ENCODE measurements around the gene PLVAP. TPM values are rescaled to one million over a fixed set of nuclear protein-coding genes. Genes with fewer than 3 reads are reported as not detected.

PLVAP gene
- total and polyA plus RNA-seq, 2 donors, result 23.6 to 289 TPM

DNA sequence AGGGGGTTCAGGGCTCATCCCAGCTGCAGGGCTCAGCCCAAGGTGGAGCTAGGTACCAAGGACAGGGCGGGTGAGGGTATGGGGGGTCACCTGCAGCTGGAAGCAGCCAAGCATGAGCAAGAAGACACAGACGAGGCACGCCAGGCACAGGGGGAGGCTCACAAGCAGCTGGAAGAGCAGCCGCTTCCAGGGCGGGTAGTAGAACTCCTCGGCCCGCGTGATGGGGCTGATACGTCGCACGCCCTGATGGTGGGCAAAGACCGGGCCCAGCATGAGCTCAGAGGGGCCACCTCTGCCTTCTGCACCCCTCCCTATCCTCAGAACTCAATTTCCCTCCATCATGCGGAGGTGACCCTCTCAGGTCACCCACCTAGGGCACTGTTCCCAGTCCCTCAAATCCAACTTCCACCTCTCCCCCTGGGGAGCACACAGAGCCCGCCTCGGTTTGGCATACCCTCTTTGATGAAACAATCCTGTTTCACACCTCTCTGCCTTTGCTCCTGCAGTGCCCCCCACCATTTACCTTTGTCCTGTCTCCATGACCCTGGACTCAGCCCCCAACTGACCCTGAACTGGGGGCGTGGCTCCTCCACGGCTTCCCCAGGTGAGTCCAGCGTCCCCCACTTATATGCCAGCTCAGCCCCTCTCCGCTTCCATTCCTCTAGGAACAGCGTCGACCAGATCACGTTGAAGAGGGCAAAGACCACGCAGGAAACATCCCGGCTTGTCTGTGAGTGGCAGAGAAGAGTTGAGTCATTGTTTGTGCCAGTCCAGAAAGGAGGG is 46.7 kb downstream of the PLVAP start:
- DNase-seq (ENCODE audit: extremely low spot score), result no peak
- Histone ChIP-seq H3K4me1 (ENCODE audit: insufficient read depth) (no peaks in the 10 kb centered on the region), H3K27ac (ENCODE audit: low read depth) (no peak overlapping the region), H3K36me3 (ENCODE audit: insufficient read depth) (no peaks in the 10 kb centered on the region), H3K4me3 (ENCODE audit: low read depth, low read length) (no peak overlapping the region)
- WGBS, result 96% methylated on average over 24 of the region's 24 CpGs

DNA sequence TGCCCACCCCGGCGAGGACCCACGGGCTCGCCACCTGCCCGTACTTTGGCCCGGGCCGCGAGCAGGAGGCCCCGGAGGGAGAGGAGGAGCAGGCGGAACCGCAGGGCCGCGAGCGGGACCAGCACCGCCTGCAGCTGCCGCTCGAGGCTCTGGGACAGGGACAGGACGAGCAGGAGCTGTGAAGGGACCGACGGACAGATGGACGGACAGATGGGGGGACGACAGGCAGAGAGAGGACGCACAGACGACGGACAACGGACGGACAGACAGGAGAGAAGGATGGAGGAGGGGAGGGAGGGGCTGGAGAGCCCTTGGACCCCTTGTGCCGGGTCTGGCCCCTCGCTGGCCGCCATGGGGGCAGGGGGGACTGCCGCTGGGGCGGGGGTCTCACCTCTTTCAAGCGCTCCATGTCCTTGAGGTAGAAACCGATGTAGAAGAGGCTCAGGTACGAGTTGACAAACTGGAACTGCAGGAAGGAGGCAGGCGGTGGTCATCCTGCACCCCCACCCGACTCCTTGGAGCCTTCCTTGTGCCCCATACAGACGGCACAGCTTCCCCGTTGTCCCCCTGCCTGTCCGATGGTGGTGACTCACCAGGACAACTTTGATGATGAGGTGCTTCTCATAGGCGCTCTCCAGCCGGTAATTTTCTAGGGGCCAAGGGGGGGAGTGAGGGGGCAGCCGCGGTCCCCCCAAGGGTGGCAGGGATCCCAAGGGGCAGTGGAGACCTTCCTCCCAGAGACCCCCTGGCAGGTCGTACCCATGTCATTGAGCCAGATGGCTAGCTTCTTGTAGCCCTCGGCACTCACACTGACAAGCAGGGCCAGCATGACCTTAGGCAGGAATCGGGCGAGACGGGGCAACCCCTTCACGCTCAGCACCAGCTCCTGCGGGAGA is 47.5 kb downstream of the PLVAP start:
- WGBS, result 62% methylated on average over 51 of the region's 51 CpGs
- no peak for DNase-seq (ENCODE audit: extremely low spot score)
- H3K4me3 ChIP-seq (ENCODE audit: low read depth, low read length), result peak overlapping the region; percentile 30
- H3K4me1 ChIP-seq (ENCODE audit: insufficient read depth), result no peaks in the 10 kb centered on the region
- no peaks in the 10 kb centered on the region for H3K36me3 ChIP-seq (ENCODE audit: insufficient read depth)
- H3K27ac ChIP-seq (ENCODE audit: low read depth), result no peak overlapping the region

DNA sequence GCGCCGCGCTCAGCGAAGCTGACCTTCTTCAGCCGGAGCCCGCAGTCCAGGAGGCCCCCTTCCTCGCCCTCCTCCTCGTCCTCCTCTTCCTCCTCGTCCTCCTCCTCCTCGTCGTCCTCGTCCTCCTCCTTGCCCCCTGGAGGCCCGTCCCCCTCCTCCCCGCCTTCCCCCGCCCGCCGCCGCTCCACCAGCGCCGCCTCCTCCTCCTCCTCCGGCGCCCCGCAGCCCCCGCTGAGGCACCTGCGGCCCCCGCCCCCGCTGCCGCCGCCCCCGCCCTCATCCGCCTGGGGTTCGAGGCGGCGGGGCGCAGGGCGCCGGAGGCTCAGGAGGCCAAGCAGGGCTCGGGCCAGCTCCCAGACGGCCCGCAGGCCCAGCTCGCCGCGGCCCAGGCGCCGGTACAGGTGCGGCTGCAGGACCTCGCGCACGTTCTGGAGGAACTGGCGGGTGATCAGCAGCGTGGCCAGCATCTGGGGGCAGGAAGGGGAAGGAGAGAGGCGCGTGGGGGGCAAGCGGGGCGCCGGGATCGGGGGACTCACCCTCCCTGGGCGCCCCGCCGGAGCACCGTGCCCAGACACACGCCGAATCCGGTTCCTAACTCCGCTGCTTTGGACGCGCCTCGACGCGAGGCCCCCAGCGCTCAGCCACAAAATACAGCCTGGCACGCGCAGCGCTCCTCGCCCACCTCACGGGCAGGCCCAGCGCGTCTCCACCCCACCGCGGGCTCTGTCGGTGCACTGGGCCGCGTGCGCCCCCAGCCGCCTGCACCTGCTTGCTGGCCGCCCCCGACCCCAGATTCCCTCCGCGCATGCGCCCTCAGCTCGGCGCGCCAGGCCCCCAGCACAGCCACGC is 48.4 kb downstream of the PLVAP start:
- H3K27ac ChIP-seq (ENCODE audit: low read depth), result peak overlapping the region; percentile 12
- H3K36me3 ChIP-seq (ENCODE audit: insufficient read depth), result no peaks in the 10 kb centered on the region
- WGBS, result 12% methylated on average over 93 of the region's 94 CpGs
- H3K4me3 ChIP-seq (ENCODE audit: low read depth, low read length), result peak overlapping the region; percentile 30
- peaks cover 1% of the 10 kb centered on the region for H3K4me1 ChIP-seq (ENCODE audit: insufficient read depth)
- DNase-seq (ENCODE audit: extremely low spot score), result no peak

DNA sequence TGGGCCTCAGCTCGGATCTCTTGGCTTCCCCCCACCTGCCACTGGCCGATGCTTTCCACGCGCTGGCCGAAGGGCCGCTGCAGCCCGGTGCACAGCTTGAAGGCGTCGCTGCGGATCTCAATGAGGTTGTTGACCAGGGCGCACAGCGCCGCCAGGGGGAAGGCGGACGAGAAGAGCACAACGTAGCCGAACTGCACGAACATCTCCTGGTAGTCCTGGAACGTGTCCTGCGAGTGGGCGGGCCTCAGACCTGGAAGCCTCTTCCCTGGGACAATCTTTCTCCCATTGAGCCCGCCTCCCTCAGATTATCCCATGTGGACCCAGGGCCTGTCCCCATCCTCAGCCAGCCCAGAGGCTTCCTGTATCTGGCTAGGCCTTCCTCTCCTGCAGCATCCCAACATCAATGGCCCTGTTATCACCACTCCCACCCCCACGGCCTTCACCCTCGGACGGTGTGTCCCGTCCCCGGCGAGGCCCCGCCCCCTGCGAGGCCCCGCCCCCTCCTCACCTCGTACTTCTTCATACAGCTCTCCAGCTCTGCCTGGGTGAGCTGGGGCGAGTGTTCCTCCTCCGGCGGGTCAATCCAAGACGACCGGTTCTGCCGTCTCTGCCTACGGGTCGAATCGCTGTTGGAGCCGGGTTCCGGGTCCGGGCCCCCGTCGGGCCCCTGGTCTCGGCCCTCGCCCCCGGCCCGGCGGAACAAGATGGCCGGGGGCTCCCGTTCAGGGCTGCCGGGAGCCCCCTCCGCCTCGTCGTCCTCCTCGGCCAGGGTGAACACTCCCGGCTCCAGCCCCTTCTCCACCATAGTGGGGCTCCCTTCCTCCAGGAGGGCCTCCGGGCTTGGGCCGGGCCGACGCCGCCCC is 49.3 kb downstream of the PLVAP start:
- peak; percentile 52 for DNase-seq (ENCODE audit: extremely low spot score)
- Histone ChIP-seq H3K36me3 (ENCODE audit: insufficient read depth) (no peaks in the 10 kb centered on the region), H3K4me3 (ENCODE audit: low read depth, low read length) (peak overlapping the region; percentile 30), H3K4me1 (ENCODE audit: insufficient read depth) (peaks cover 2% of the 10 kb centered on the region), H3K27ac (ENCODE audit: low read depth) (no peak overlapping the region)
- 26% methylated on average over 64 of the region's 64 CpGs for whole genome bisulfite sequencing

DNA sequence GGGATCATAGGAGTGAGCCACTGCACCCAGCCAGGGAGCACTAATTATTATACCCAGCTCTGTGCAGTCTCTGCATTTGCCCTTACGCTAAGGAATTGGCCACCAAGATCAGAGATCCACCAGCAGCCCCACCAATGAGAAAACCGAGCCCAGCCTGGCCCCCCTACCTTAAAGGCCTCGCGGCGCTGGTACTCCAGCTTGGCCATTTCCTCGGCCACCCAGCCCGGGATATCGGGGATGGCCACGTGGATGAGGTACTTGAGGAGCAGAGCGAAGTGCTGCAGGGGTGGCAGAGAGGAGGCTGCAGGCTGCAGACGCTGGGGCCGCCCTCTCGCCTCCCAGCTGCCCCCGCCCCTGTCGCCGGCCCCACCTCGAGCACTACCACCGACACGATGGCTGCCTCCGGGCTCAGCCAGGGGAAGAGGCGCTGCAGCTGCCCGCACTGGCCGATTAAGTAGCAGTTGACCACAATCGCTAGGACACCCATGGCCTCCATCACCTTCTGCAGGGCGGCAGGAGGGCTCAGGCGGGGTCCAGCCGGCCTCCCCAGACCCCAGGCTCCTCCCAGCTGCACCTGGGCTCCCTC is 50.0 kb downstream of the PLVAP start:
- no peak for DNase-seq (ENCODE audit: extremely low spot score)
- Histone ChIP-seq H3K36me3 (ENCODE audit: insufficient read depth) (no peaks in the 10 kb centered on the region), H3K27ac (ENCODE audit: low read depth) (no peak overlapping the region), H3K4me1 (ENCODE audit: insufficient read depth) (peaks cover 2% of the 10 kb centered on the region), H3K4me3 (ENCODE audit: low read depth, low read length) (no peak overlapping the region)
- 89% methylated on average over 27 of the region's 27 CpGs for WGBS

DNA sequence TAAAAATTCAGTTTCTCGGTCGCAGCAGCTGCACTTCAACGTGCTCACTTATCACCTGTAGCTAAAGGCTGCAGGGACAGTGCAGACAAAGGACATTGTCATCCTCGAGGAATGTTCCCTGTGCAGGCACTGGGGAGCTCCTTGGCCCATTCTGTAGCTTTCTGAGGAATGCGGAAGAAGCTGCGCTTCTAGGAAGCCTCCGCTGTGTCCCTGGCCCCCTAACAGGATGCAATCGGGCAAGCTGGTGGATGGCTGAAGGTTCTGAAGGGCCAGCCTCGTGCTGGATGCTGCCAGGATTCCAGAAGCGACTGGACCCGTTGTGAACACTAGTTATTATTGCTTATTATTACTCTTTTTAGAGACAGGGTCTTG is 50.6 kb downstream of the PLVAP start:
- Histone ChIP-seq H3K4me1 (ENCODE audit: insufficient read depth) (peaks cover 2% of the 10 kb centered on the region), H3K27ac (ENCODE audit: low read depth) (no peak overlapping the region), H3K36me3 (ENCODE audit: insufficient read depth) (peaks cover 3% of the 10 kb centered on the region), H3K4me3 (ENCODE audit: low read depth, low read length) (no peak overlapping the region)
- no peak for DNase-seq (ENCODE audit: extremely low spot score)
- 80% methylated on average over 11 of the region's 11 CpGs for WGBS

DNA sequence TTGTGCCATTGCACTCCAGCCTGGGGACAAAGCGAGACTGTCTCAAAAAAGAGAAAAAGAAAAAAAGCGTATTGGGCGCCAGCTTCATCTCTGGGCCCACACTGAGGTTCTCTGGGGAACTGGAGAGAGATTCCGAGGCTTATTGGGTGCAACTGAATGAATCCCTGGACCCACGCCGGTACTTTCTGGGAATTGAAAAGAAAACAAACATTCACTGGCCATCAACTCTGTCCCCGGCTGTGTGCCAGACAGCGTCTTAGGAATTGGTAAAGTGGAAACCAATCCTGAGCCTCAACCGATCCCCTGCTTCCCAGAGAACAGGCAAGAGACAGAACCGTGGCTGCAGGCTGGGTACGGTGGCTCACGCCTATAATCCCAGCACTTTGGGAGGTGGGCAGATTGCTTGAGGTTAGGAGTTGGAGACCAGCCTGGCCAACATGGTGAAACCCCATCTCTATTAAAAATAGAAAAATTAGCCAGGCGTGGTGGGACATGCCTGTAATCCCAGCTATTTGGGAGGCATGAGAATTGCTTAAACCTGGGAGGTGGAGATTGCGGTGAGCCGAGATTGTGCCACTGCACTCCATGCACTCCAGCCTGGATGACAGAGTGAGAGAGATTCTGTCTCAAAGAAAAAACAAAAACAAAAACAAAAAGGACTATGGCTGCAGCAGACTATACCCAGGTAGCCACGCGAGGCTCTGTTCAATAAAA is 51.1 kb downstream of the PLVAP start:
- no peak for DNase-seq (ENCODE audit: extremely low spot score)
- Histone ChIP-seq H3K36me3 (ENCODE audit: insufficient read depth) (peaks cover 5% of the 10 kb centered on the region), H3K4me3 (ENCODE audit: low read depth, low read length) (no peak overlapping the region), H3K27ac (ENCODE audit: low read depth) (no peak overlapping the region), H3K4me1 (ENCODE audit: insufficient read depth) (peaks cover 2% of the 10 kb centered on the region)
- WGBS, result 88% methylated on average over 17 of the region's 17 CpGs

DNA sequence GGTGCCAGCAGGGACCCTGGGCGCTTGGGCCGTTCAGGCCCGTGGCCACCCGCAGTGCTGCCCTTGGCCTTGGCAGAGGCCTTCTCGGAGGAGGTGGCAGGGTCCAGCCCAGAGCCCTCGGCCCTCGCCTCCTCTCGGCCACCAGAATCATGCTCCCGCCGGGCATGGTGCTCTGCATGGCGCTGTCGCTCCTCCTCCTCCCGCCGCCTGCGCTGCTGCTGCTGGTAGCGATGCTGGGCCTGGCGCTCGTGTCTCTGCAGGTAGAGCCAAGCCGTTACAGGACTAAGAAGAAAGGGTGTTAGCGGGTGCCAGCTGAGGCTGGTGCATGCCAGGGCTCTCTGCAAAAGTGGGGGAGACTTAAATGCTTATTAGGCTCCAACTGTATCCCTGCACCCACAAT is 52.0 kb downstream of the PLVAP start:
- no peak for DNase-seq (ENCODE audit: extremely low spot score)
- WGBS, result 97% methylated on average over 20 of the region's 20 CpGs
- H3K36me3 ChIP-seq (ENCODE audit: insufficient read depth), result peaks cover 5% of the 10 kb centered on the region
- no peak overlapping the region for H3K27ac ChIP-seq (ENCODE audit: low read depth)
- peaks cover 2% of the 10 kb centered on the region for H3K4me1 ChIP-seq (ENCODE audit: insufficient read depth)
- no peak overlapping the region for H3K4me3 ChIP-seq (ENCODE audit: low read depth, low read length)

DNA sequence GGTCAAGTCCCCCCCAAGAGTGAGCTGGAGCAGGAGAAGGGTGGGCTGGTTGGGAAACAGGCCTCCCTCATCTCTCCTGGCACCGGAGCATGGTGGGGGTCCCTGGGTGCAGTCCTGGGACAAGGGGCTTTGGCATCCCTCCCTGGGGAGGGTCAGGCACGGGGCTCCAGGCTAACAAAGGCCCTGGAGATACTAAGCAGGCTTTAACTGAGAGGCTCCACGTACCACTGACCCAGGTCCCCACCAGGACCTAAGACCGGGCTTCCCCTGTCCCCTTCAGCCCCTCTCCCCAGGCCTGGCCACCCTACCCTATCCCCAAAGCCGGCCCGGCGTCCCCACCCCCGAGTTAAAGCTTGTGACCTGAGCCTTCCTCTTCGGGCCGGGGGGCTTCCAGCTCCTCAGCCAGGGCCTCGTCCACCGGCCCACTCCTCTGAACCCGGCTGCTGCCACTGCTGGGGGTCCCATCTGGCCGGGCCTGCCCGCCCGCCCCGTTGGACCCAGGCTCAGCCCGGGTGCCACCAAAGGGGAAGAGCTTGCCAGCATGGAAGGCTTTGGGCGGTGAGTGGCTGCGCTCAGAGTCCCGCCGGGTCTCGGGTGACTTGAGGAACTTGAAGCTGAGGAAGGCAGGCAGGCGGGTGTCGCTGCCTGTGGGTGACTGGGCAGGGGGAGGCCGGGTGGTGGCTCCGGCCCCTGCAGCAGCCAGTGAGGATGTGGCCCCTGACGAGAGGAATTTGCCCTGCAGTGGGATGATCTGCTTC is 52.6 kb downstream of the PLVAP start:
- H3K4me1 ChIP-seq (ENCODE audit: insufficient read depth), result peaks cover 2% of the 10 kb centered on the region
- H3K27ac ChIP-seq (ENCODE audit: low read depth), result no peak overlapping the region
- no peak overlapping the region for H3K4me3 ChIP-seq (ENCODE audit: low read depth, low read length)
- peaks cover 5% of the 10 kb centered on the region for H3K36me3 ChIP-seq (ENCODE audit: insufficient read depth)
- 93% methylated on average over 28 of the region's 28 CpGs for WGBS
- no peak for DNase-seq (ENCODE audit: extremely low spot score)

DNA sequence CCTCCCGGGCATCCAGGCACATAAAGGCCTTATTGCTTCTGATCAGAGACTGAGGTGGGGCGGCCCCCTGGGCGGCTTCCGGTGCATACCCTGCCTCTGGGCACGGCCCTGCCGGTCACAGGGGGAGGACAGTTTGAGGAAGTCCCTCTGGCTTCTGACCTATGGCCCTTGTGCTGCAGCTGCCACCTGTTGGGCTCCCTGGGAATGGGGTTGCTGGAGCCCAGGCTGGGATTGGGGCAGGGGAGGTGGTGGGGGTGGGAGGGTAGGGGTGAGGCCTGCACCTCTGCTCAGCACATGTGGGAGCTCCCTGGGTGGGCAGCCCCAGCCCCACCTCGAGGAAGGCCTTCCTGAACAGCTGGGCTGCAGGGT is 53.2 kb downstream of the PLVAP start:
- H3K4me1 ChIP-seq (ENCODE audit: insufficient read depth), result peaks cover 2% of the 10 kb centered on the region
- DNase-seq (ENCODE audit: extremely low spot score), result no peak
- no peak overlapping the region for H3K4me3 ChIP-seq (ENCODE audit: low read depth, low read length)

DNA sequence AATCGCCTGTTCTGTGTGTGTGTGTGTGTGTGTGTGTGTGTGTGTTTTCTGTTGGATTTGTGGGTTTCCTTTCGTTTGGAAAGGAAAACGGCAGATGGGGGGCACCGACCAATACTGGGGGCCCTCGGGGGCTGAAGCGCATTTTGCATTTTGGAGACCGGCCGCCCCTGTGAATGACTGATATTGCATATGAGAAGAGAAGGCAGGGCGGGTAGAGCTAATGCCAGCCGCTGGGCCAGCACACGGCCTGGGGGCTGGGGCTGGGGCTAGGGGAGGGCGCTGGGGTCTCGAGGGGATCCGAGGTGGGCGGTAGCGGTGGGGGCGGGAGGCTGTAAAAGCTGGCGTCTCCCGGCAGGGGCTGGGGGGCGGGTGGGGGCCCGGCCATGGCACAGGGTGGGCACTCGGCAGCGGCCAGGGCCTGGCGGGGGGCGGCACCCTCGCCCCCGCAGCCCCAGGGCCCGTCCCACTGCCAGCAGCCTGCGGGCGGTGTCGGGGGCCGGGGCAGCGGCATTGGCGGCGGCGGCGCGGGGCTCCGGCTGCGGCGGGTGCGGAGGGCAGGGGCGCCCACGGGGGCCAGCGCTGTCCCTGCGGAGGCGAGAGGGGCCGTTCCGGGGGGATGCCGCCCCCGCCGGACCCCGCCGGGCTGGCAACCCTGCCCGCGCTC is 53.7 kb downstream of the PLVAP start:
- DNase-seq (ENCODE audit: extremely low spot score), result no peak
- Histone ChIP-seq H3K4me3 (ENCODE audit: low read depth, low read length) (no peak overlapping the region), H3K4me1 (ENCODE audit: insufficient read depth) (peaks cover 2% of the 10 kb centered on the region), H3K27ac (ENCODE audit: low read depth) (no peak overlapping the region), H3K36me3 (ENCODE audit: insufficient read depth) (peaks cover 5% of the 10 kb centered on the region)
- 31% methylated on average over 56 of the region's 56 CpGs for WGBS

More for the DNA sequence above, 53.2 kb downstream of the PLVAP start:
- 48% methylated on average over 7 of the region's 7 CpGs for WGBS
- peaks cover 5% of the 10 kb centered on the region for H3K36me3 ChIP-seq (ENCODE audit: insufficient read depth)
- no peak overlapping the region for H3K27ac ChIP-seq (ENCODE audit: low read depth)

Data from urinary bladder (tissue), 4 donors.